HFFc6 (cell line): ENCODE results near the gene C20orf144. TPM values are rescaled to one million over a fixed set of nuclear protein-coding genes. Genes with fewer than 3 reads are reported as not detected.

Source experiments
- DNase-seq: peaks from one replicate; pipeline ENCODE4 v3.0.0-alpha.2; 2018
- H3K27ac Mint-ChIP-seq: 2 replicates; pipeline ENCODE4 v1.8.0; 2020; ENCODE audit warnings: mild to moderate bottlenecking, mixed read lengths
- H3K27me3 Mint-ChIP-seq: 2 replicates; pipeline ENCODE4 v1.8.0; 2021; ENCODE audit warnings: mild to moderate bottlenecking, moderate library complexity, mixed read lengths; ENCODE audit not compliant: insufficient read depth
- H3K36me3 Mint-ChIP-seq: 2 replicates; pipeline ENCODE4 v1.8.0; 2021; ENCODE audit warnings: low read depth, mixed read lengths
- H3K4me1 Mint-ChIP-seq: 2 replicates; pipeline ENCODE4 v1.8.0; 2020; ENCODE audit warnings: low read depth, mixed read lengths
- H3K4me3 Mint-ChIP-seq: 2 replicates; pipeline ENCODE4 v1.8.0; 2020; ENCODE audit warnings: mild to moderate bottlenecking, moderate library complexity, mixed read lengths
- H3K9me3 Mint-ChIP-seq: 2 replicates; pipeline ENCODE4 v1.8.0; 2020; ENCODE audit warnings: mild to moderate bottlenecking, mixed read lengths
- CTCF ChIP-seq: fragments of 200-600 bp; sonication (generic); IDR thresholded peaks from 2 replicates; pipeline ENCODE4 v1.5.0; 2021; ENCODE audit warnings: antibody characterized with exemption, mild to moderate bottlenecking
- total RNA-seq, 6 experiments: library from RNA; stranded (reverse); fragmentation: NEBNext Ultra II Directional; extraction: Animal tissue kit (Norgen Biotek cat#: 25700); gene quantifications; 2 replicates in 1 of 6; 3 replicates in 5 of 6; pipeline ENCODE4 v1.2.3, GENCODE V29; 2021

The C20orf144 gene
- total RNA-seq, 6 experiments from 2014 or later: 0.10 to 0.31 (median 0.23) TPM; not detected in 1

- no peak overlapping the region for H3K27ac Mint-ChIP-seq
- no peaks in the 10 kb centered on the region for H3K9me3 Mint-ChIP-seq
- no peak overlapping the region for H3K4me3 Mint-ChIP-seq
- H3K4me1 Mint-ChIP-seq: peaks cover 13% of the 10 kb centered on the region
- no peaks in the 10 kb centered on the region for H3K36me3 Mint-ChIP-seq
- TF ChIP-seq CTCF: no peak
- no peaks in the 10 kb centered on the region; the same call in 1 of the 2 replicates for H3K27me3 Mint-ChIP-seq
- DNase-seq: no peak
Measured at GRCh38 chr20:33701629-33702450, 39.7 kb downstream of the C20orf144 start.

GRCh38 chr20:33702861-33703260 is 40.7 kb downstream of the C20orf144 start:
- no peak for DNase-seq
- H3K27ac Mint-ChIP-seq: no peak overlapping the region
- 0 out of 2 replicates have a peak, but pooled peaks cover 4% of the 10 kb centered on the region for H3K4me1 Mint-ChIP-seq
- no peaks in the 10 kb centered on the region for H3K36me3 Mint-ChIP-seq
- H3K9me3 Mint-ChIP-seq: no peaks in the 10 kb centered on the region
- no peaks in the 10 kb centered on the region; the same call in 1 of the 2 replicates for H3K27me3 Mint-ChIP-seq
- TF ChIP-seq CTCF: no peak
- H3K4me3 Mint-ChIP-seq: no peak overlapping the region

DNA sequence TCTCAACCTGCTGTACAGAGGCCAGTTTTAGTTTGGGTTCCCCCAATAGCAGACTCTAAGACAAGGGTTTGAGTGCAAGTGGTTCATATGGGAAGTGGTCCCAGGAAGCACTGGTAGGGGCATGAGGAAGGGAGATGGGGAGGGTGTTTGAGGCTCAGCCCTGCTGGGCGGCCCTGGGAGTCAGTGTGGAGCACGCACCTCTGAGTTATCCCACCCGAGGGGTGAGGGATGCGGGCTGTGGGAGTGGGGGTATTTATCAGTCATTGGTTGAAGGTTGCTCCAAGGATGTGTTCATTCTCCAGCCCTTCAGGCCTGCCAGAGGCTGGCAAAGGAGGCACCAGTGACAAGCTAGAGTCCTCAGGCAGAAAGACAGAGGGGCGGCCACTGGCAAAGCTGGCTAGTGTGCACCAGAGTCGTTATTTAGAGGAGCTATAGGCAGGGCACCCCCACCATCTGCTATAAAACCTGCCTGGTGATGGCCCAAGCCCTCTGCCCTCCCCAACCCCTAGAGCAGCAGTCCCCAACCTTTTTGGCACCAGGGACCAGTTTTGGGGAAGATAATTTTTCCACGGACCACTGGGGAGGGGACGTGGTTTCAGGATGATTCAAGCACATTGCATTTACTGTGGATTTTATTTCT is 41.5 kb downstream of the C20orf144 start:
- Mint-ChIP-seq H3K9me3 (no peaks in the 10 kb centered on the region), H3K4me1 (0 out of 2 replicates have a peak, but pooled peaks cover 4% of the 10 kb centered on the region), H3K36me3 (no peaks in the 10 kb centered on the region), H3K27me3 (no peaks in the 10 kb centered on the region; the same call in 1 of the 2 replicates), H3K27ac (no peak overlapping the region), H3K4me3 (no peak overlapping the region)
- no peak for DNase-seq
- no peak for TF ChIP-seq CTCF

DNA sequence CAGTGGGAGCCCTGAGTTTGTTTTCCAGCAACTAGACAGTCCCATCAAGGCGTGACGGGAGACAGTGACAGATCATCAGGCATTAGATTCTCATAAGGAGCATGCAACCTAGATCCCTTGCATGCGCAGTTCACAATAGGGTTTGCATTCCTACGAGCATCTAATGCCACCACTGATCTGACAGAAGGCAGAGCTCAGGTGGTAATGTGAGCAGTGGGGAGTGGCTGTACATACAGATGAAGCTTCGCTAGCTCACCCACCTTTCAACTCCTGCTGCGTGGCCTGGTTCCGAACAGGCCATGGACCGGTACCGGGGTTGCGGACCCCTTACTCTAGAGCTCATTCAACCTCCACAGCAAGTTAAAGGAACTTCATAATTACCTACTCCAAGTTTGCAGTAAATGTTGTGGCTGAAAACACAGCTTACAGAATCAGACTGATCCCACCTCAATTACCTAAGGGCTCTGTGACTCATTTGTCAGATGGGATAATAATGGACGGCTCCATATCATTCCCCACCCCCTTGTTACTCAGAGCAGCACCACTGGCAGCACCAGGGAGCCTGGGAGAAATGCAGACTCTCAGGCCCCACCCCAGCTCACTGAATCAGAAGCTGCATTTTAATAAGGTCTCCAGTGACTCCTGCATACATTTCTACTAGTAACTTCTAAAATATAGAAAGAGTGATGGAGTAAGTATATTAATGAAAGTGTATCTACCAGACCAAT is 42.2 kb downstream of the C20orf144 start:
- H3K4me1 Mint-ChIP-seq: 0 out of 2 replicates have a peak, but pooled peaks cover 4% of the 10 kb centered on the region
- no peaks in the 10 kb centered on the region; the same call in 1 of the 2 replicates for H3K27me3 Mint-ChIP-seq
- no peaks in the 10 kb centered on the region for H3K36me3 Mint-ChIP-seq
- TF ChIP-seq CTCF: no peak
- no peak overlapping the region for H3K27ac Mint-ChIP-seq
- H3K9me3 Mint-ChIP-seq: no peaks in the 10 kb centered on the region
- no peak overlapping the region for H3K4me3 Mint-ChIP-seq
- no peak for DNase-seq

GRCh38 chr20:33707668-33708067 is 45.5 kb downstream of the C20orf144 start:
- Mint-ChIP-seq H3K4me1 (0 out of 2 replicates have a peak, but pooled peaks cover 4% of the 10 kb centered on the region), H3K36me3 (no peaks in the 10 kb centered on the region; the same call in 1 of the 2 replicates), H3K27me3 (no peaks in the 10 kb centered on the region; the same call in 1 of the 2 replicates), H3K27ac (no peak overlapping the region), H3K9me3 (no peaks in the 10 kb centered on the region), H3K4me3 (no peak overlapping the region)
- DNase-seq: no peak
- TF ChIP-seq CTCF: no peak
